HG03097 (cell line): ENCODE measurements around the gene SRRM4.
"Not testable (repeated sequence)": the region's sequence is repeated elsewhere in the genome, so short reads cannot be mapped to it uniquely, and the experiment has no call there.

ENCODE experiments used
- ATAC-seq: cut with Tn5 transposase; IDR thresholded peaks from one replicate; pipeline ENCODE4 v1.9.1; 2021; ENCODE audit not compliant: unreplicated experiment, low FRiP score

The SRRM4 gene

GRCh38 chr12:119006746-119007145, 25.4 kb downstream of the SRRM4 start:
- ATAC-seq = no peak

GRCh38 chr12:119008273-119008672, 26.9 kb downstream of the SRRM4 start:
- not testable (repeated sequence) for ATAC-seq

GRCh38 chr12:119008691-119009221, 27.4 kb downstream of the SRRM4 start:
- ATAC-seq = no peak

- ATAC-seq = no peak
Observed at GRCh38 chr12:119011231-119011630, 29.9 kb downstream of the SRRM4 start.

GRCh38 chr12:119012179-119012578, 30.8 kb downstream of the SRRM4 start:
- ATAC-seq = no peak

- ATAC-seq = no peak
Observed at GRCh38 chr12:119013023-119013422, 31.7 kb downstream of the SRRM4 start.

- no peak for ATAC-seq
Observed at GRCh38 chr12:119014368-119014767, 33.0 kb downstream of the SRRM4 start.

- no peak for ATAC-seq
Observed at GRCh38 chr12:119016715-119017114, 35.4 kb downstream of the SRRM4 start.

- no peak for ATAC-seq
Observed at GRCh38 chr12:119019166-119019565, 37.8 kb downstream of the SRRM4 start.

GRCh38 chr12:119020406-119021360, 39.3 kb downstream of the SRRM4 start:
- ATAC-seq = no peak

GRCh38 chr12:119024356-119024755, 43.0 kb downstream of the SRRM4 start:
- no peak for ATAC-seq

- ATAC-seq = no peak
Observed at GRCh38 chr12:119025786-119026185, 44.4 kb downstream of the SRRM4 start.

- ATAC-seq = not testable (repeated sequence)
Observed at GRCh38 chr12:119033332-119033731, 52.0 kb downstream of the SRRM4 start.

- ATAC-seq = no peak
Observed at GRCh38 chr12:119036878-119037825, 55.8 kb downstream of the SRRM4 start.

GRCh38 chr12:119044094-119044493, 62.8 kb downstream of the SRRM4 start:
- no peak for ATAC-seq

GRCh38 chr12:119047641-119048040, 66.3 kb downstream of the SRRM4 start:
- no peak for ATAC-seq

GRCh38 chr12:119050663-119051062, 69.3 kb downstream of the SRRM4 start:
- ATAC-seq = no peak

GRCh38 chr12:119051474-119051873, 70.1 kb downstream of the SRRM4 start:
- ATAC-seq = no peak

- no peak for ATAC-seq
Observed at GRCh38 chr12:119052001-119052400, 70.7 kb downstream of the SRRM4 start.

- no peak for ATAC-seq
Observed at GRCh38 chr12:119055977-119056376, 74.6 kb downstream of the SRRM4 start.
